Bronchial epithelial cell (primary cell): ENCODE data around the gene SLX4IP. TPM values are rescaled to one million over a fixed set of nuclear protein-coding genes. Genes with fewer than 3 reads are reported as not detected.

Source experiments
- DNase-seq: peaks from one replicate; pipeline ENCODE4 v3.0.0-alpha.2; 2010; ENCODE audit warnings: low read depth
- FAIRE-seq: peaks from 2 replicates; lab custom pipeline; 2011; peaks lifted over from hg19 to GRCh38; lab: Jason Lieb, UNC
- H3K27me3 ChIP-seq: 2 replicates; pipeline ENCODE4 v1.5.1; 2011; ENCODE audit warnings: low read length; ENCODE audit not compliant: control insufficient read depth, insufficient read depth
- H3K36me3 ChIP-seq: 2 replicates; pipeline ENCODE4 v1.5.1; 2011; ENCODE audit warnings: low read length; ENCODE audit not compliant: control insufficient read depth, insufficient read depth
- H3K4me3 ChIP-seq: 2 replicates; pipeline ENCODE4 v1.5.1; 2011; ENCODE audit warnings: mild to moderate bottlenecking, low read depth, low read length, control low read depth
- total RNA-seq: library from RNA; depleted of rRNA; stranded (reverse); fragments of >200 nt; gene quantifications from 2 replicates; pipeline ENCODE4 v1.2.1, GENCODE V29; 2014
- TF ChIP-seq, protein P1 (sequence below): IDR thresholded peaks from 2 replicates; pipeline ENCODE4 v1.5.1; 2011; ENCODE audit warnings: mild to moderate bottlenecking, moderate library complexity, low read length, control low read depth, inconsistent platforms; ENCODE audit not compliant: insufficient read depth, severe bottlenecking

The SLX4IP gene
- total RNA-seq, 1 donor from 2014 or later = 3.9 TPM

DNA sequence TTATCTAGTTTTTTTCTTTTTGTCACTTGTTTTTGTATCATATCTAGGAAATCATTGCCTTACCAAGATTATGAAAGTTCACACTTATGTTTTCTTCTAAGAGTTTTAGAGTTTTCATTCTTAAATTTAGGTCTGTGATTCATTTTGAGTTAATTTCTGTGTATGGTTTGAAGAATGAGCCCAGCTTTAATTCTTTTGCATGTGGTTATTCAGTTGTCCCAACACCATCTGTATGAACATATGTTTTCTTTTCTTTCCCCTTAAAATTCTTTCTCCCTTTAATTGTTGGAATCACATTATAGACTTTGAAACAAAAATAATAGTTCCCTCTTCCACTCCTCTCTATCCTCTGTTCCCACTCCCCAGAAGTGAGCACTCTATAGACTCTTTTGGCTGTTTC, 85.4 kb downstream of the SLX4IP start:
- Histone ChIP-seq H3K4me3 (no peak overlapping the region), H3K36me3 (no peaks in the 10 kb centered on the region), H3K27me3 (no peaks in the 10 kb centered on the region)
- DNase-seq (no peak), FAIRE-seq (no peak)
- TF ChIP-seq, protein P1, sequence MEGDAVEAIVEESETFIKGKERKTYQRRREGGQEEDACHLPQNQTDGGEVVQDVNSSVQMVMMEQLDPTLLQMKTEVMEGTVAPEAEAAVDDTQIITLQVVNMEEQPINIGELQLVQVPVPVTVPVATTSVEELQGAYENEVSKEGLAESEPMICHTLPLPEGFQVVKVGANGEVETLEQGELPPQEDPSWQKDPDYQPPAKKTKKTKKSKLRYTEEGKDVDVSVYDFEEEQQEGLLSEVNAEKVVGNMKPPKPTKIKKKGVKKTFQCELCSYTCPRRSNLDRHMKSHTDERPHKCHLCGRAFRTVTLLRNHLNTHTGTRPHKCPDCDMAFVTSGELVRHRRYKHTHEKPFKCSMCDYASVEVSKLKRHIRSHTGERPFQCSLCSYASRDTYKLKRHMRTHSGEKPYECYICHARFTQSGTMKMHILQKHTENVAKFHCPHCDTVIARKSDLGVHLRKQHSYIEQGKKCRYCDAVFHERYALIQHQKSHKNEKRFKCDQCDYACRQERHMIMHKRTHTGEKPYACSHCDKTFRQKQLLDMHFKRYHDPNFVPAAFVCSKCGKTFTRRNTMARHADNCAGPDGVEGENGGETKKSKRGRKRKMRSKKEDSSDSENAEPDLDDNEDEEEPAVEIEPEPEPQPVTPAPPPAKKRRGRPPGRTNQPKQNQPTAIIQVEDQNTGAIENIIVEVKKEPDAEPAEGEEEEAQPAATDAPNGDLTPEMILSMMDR = no peak

DNA sequence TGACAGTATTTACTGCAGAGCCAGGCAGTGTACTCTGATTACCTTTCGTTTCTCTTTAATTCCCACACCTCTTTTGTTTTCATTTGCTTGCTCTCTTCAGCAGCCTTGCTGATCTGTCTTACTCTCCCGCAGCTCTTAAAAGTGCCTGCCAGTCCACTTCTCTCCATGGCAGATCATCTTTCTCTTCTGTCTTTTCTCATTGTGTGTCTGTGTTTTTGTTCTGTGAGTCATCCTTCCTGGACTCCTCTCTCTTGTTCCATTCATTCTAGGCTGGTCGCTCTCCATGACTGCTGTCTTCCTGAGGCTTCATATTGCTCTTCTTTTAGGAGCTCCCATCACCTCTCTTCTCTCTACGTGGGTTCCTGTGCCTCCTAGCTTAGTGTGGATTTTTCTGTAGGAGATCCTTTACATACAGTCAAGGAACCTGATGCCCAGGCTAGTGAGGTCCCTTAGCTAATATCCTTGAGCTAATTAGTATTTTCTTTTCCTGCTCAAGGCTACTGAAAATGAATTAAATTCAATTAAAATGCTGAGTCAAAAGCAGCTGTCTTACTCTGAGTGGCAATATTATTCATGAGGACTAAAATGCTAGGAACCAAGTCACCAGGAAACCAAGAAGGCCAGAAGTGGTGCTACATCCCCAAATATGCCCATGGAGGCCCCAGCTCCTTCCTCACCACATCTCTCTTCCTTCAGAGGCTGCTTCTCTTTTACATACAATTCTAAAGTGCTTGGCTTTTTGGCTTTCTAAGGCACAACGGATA, 86.1 kb downstream of the SLX4IP start:
- no peaks in the 10 kb centered on the region for H3K27me3 ChIP-seq
- peak; percentile 66 for FAIRE-seq
- peak; percentile 80 for DNase-seq
- H3K4me3 ChIP-seq = no peak overlapping the region
- TF ChIP-seq, protein P1 = no peak
- H3K36me3 ChIP-seq = no peaks in the 10 kb centered on the region

DNA sequence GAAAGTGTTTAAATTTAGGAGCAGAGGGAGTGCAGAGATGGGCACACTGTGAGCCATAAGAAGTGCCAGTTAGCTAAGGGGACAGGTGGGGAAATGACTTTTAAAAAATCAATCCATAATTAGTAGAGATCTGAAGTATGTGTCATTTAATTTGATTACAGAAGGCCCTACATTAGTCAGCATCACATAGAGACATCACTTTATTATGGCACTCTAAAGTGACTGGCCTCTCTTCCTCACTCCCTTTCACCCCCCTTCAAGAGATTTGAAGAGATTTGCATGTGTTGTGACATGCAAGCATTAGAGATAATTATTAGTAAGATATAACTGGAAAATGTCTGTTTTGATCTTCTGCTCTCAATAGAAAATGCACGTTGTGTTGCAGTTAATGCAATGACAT, 86.7 kb downstream of the SLX4IP start:
- FAIRE-seq = no peak
- TF ChIP-seq, protein P1 = no peak

DNA sequence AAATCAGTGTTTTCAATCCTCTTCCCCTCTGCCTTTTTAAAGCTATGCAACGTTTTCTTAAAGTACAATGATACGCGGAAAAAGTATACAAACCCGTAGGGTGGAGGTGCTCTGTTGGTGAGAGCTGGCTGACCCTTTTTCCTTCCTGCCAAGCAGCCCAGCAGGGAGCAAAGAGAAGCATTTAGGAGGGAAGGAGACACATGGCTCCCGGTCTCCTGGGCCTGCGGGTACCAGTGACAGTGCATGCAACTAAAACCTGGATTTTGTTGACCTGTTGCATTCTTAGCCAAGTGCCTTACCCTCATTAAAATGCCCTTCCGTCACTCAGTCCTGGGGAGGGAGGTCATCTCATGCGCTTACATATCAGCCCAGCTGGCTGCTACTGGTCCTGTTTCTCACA, 87.2 kb downstream of the SLX4IP start:
- Histone ChIP-seq H3K36me3 (no peaks in the 10 kb centered on the region), H3K27me3 (no peaks in the 10 kb centered on the region), H3K4me3 (no peak overlapping the region)
- TF ChIP-seq, protein P1 = no peak
- no peak for DNase-seq
- no peak for FAIRE-seq

More for the DNA sequence above, 86.7 kb downstream of the SLX4IP start:
- Histone ChIP-seq H3K4me3 (no peak overlapping the region), H3K27me3 (no peaks in the 10 kb centered on the region), H3K36me3 (no peaks in the 10 kb centered on the region)
- no peak for DNase-seq

DNA sequence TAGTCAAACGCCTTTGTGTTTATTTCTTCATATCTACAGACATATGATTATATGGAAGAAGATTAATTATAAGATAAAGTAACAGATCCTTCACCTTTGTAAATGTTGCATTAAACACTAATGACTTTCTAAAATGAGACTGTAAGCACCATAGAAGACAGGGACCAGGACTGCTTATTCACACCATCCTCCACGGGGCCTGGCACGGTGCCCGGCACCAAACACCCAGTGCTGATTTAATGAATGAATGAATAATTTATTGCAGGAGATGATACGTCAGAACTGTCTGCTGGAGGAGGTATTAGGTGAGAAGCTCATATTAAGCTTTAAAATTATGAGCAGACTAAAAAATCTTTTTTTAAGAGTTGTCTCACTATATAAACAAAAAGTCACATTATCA, 88.3 kb downstream of the SLX4IP start:
- H3K36me3 ChIP-seq = no peaks in the 10 kb centered on the region
- H3K27me3 ChIP-seq = no peaks in the 10 kb centered on the region
- no peak overlapping the region for H3K4me3 ChIP-seq
- TF ChIP-seq, protein P1 = no peak
- peak; percentile 36 for DNase-seq
- no peak for FAIRE-seq
